ENCODE measurements around the gene KNDC1. TPM values are rescaled to one million over a fixed set of nuclear protein-coding genes. Genes with fewer than 3 reads are reported as not detected.
"Not testable (repeated sequence)": the region's sequence is repeated elsewhere in the genome, so short reads cannot be mapped to it uniquely, and the experiment has no call there.

Gene KNDC1
- total RNA-seq, 1 donor from 2014 or later = not detected

DNA sequence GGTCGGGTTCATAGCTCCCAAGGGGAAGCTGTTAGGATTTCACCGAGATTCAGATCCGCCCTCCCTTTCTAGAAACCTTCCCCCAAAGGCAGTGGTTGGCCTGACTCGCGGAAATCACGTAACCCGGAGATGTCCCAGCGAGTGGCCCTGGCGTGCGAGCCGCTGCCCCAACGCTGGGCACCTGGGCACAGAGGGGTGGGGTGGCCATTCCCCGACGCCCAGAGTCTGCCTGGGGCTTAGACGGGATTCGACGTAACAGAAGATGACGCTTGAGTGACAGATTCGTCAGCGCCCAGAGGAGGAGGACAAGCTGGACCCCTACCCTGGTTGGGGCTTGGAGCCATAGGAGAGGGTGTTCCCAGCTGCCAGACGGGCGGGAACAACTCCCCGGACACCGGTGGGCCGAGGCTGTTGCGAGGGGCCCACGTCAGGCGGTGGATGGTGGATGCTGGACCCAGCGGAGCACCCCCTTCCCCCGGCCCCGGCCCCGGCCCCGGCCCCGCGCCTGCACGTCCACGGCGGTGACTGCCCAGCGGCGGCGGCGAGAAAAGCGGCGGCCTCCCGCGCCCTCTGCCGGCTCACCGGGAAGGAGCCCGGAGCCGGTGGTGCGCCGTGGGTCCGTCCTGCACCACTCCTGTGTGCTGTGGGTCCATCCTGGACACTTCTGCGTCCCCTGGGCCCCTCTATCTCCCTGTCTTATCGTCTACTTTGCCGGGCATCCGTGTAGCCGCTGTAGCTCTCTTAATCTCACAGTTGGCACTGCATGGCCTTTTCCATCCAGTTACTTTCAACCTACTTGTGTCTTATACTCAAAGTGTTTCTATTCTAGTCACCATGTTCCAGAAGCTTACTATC is 35.4 kb upstream of the KNDC1 start:
- DNase-seq (ENCODE audit: low read depth) = no peak

DNA sequence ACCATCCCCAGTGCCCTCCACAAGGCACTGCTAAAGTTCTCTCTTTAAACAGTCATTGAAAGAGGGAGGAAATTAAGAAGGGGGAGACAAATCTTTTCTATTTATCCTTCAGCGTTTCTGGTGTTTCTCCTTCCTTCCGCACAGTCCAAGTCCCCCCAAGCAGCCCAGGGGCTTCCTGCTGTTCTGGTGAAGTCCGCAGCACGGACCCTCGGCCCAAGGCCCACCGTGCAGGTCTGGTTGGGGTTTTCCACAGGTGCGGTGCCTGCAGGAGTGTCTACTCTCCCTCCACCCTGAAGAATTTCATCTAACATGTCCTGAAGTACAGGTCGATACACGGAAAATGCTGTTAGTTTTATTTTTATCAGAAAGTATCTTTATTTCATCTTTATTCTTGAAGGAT is 34.1 kb upstream of the KNDC1 start:
- no peak for DNase-seq (ENCODE audit: low read depth)

DNA sequence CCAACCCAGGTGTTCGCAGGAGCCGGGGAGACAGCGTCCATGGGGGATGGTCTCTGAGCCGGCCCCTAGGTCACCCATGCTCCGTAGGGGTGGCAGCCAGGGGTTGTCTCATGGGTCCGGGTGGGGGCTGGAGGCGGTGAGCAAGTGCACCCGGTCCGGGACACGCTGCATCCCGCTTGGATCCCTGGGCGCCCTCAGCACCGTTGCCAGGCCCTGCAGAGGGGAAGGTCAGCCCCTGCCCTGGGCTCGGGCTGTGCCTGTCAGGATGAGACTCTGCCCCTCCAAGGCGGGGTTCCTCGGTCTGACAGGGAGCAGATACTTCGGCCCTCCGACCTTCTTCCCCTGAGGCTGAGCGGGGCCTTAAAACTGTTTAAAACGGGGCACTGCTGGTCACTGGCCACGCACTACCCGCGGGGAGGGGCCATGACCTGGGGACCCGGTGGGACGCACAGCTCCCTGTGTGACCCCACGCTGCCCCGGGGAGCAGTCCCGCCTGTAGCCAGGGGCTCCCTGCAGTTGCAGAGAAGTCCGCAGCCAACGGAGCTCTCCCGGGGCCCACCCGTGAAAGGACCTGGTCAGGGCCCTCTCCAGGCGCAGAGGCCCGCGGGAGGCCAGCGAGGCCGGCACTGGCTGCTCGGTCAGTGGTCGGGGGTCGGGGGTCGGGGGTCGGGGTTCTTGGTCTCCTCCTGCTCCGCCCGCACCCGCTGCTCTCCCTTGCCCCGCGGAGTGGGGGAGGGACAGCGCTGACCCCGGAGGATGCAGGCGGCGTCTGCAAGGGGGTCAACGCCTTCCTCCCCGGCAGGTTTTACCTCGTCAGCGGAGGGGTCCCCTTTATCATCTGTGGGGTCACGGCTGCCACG is 33.4 kb upstream of the KNDC1 start:
- DNase-seq (ENCODE audit: low read depth) = no peak

DNA sequence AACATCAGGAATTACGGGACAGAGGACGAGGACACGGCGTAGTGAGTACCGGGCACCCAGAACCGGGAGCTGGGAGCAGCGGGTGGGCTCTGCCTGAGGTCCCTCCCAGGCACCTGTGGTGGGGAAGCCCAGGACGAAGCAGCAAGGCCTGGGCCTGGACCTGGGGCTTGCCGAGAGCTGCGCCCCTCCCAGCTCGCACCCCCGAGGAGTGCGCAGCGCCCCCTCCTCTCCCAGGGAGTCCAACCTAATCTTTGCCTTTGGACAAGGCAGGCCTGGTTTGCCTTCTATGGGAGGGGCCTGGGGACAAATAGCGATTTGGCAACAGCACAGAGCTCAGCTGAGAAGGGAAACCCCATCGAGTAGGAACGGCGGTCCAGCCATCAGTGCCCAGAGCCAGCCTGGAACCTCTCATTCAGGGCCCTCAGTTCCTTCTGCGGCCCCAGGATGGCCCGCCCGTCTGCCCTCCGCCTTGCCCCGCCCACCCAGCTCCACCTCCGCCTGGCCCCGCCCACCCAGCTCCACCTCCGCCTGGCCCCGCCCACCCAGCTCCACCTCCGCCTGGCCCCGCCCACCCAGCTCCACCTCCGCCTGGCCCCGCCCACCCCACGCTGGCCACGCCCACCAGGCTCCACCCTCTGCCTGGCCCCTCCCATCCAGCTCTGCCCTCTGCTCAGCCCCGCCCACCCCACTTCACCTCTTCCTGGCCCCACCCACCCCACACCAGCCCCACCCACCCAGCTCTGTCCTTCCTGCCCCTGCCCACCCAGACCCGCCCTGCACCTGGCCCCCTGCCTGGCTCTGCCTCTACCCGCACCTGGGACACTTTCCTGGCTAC is 32.5 kb upstream of the KNDC1 start:
- no peak for DNase-seq (ENCODE audit: low read depth)

DNA sequence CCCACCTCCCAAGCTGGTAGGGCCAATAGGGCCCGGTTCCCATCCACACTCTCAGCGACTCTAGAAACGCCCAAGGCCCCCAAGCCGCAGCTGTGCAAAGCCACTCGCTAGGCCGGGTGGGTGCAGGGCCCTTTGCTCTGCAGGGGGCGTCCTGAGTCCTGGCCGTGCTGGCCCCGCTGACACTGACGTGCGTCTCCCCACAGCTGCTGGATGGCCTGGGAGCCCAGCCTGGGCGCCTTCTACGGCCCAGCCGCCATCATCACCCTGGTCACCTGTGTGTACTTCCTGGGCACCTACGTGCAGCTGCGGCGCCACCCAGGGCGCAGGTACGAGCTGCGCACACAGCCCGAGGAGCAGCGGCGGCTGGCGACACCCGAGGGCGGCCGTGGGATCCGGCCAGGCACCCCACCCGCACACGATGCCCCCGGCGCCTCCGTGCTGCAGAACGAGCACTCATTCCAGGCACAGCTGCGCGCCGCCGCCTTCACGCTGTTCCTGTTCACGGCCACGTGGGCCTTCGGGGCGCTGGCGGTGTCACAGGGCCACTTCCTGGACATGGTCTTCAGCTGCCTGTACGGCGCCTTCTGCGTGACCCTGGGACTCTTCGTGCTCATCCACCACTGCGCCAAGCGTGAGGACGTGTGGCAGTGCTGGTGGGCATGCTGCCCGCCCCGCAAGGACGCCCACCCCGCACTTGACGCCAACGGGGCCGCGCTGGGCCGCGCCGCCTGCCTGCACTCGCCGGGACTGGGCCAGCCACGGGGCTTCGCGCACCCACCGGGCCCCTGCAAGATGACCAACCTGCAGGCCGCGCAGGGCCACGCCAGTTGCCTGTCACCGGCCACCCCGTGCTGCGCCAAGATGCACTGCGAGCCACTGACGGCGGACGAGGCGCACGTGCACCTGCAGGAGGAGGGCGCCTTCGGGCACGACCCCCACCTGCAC is 31.6 kb upstream of the KNDC1 start:
- no peak for DNase-seq (ENCODE audit: low read depth)

DNA sequence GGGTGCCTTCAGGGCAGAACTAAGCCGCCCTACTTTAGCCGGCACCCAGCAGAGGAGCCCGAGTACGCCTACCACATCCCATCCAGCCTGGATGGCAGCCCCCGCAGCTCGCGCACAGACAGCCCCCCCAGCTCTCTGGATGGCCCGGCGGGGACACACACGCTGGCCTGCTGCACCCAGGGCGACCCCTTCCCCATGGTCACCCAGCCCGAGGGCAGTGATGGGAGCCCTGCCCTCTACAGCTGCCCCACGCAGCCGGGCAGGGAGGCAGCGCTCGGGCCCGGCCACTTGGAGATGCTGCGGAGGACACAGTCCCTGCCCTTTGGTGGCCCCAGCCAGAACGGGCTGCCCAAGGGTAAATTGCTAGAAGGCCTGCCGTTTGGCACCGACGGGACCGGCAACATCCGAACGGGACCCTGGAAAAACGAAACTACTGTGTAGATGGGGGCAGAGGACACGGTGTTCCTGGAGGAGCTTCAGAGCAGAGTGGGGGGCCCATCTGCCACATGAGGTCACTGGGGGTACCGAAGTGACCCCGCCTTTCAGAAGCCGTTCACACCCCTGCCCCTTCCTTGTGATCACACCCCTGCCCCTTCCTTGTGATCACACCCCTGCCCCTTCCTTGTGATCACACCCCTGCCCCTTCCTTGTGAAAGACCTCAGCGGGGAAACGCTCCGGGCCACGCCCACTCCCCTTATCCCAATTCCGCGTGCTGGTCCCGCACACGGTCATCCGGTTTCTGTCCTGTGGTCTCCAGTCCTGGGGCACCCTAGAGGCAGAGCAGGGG is 30.8 kb upstream of the KNDC1 start:
- DNase-seq (ENCODE audit: low read depth) = no peak

DNA sequence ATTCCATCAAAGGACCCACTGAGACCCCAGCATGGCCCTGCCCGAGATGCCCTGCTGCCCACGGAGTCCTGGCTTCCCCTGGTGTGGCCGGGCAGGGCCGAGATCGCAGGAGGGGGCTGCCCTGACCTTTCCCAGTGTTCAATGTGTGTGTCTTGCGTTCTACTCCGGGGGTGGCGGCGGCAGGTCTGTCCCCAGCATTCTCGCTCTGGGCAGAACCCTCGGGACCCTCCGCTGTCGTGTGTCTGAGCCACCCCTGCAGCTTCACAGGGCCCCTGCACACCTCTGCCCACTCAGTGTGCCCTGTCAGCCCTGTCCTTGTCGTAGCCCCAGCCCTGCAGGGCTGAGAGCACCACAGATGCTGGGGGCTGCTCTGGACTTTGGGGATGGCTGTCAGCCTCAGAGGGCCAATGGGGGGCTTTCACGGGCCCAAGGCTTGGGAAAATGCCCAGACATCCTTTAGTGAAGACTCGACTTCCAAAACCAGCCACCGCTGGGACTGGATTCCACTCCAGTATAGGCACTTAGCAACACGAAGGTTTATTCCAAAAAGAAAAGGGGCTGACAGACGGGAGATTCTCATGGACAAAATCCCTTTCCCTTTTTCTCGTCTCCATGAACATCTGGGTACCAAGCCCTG is 30.0 kb upstream of the KNDC1 start:
- DNase-seq (ENCODE audit: low read depth) = no peak

GRCh38 chr10:133130602-133131001 is 29.4 kb upstream of the KNDC1 start:
- no peak for DNase-seq (ENCODE audit: low read depth)

- DNase-seq (ENCODE audit: low read depth) = no peak
These were observed 29.0 kb upstream of the KNDC1 start for GRCh38 chr10:133131053-133131452.

- no peak for DNase-seq (ENCODE audit: low read depth)
These were observed 28.1 kb upstream of the KNDC1 start for GRCh38 chr10:133131734-133132472.

- DNase-seq (ENCODE audit: low read depth) = no peak
These were observed 27.3 kb upstream of the KNDC1 start for GRCh38 chr10:133132473-133133291.

DNA sequence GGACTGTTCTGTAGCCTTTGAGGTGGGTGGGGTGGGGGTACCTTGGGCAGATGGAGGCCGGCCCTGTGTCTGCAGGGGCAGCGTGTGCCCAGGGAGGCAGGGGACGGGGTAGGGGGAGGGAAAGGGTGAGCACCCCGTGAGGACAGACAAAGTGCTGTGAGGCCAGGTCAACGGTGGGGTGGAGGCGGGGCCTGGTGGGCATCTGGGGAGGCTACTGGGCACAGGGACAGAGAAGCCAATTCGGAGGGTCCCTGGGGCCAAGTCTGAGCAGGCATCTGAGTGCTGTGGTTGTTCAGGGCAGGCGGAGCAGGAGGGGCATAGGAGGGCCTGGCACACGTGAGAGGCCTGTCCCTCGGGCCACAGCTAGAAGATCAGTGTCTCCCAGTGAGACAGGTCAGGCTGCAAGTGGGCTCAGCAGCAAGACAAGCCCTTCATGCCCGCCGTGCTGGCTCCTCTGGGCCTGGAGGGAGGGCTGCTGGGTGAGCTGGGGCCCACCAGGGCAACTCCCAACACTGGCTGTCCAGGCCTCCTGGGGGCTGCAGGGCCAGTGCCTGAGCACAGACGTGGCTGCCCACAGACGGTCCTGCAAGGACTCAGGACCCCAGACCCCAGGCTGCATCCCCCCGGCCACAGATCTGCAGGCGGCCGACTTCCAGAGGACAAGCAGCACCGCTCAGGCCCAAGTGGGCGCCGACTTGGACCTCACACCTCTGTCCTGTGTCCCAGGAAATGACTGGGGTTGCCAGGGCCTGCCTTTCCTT is 26.4 kb upstream of the KNDC1 start:
- DNase-seq (ENCODE audit: low read depth) = no peak

DNA sequence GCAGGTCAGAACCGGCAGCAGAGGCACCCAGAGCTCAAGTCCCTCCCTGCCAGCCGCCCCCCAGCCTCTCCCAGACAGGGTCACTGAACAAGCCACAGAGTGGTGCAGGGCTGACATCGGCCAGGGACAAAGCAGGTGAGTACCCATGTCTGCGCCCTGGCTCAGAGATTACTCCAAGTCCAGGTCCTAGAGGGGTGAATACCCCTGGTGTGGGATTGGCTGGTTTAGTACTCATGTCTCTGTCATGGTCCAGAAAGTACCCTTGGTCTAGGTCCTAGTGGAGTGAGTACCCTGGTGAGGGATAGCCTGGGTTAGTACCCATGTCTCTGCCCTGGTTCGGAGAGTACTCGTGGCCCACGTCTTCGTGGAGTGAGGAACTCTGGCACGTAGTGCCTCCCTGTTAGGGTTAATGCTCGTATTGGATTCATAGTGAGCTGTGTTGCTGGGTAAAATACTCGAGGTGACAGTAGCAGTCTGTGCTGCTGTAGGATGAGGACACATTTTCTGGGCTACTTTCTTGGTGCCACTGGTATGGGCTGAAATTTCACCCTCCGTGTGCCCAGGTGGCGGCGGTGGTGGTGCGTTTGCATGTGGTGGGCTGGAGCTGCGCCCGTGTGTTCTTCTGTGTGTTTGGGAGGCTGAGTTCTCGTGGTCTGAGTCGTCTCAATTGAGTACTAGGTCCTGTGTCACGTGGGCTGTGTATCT is 25.5 kb upstream of the KNDC1 start:
- no peak for DNase-seq (ENCODE audit: low read depth)

- DNase-seq (ENCODE audit: low read depth) = no peak
These were observed 24.9 kb upstream of the KNDC1 start for GRCh38 chr10:133135116-133135465.

DNA sequence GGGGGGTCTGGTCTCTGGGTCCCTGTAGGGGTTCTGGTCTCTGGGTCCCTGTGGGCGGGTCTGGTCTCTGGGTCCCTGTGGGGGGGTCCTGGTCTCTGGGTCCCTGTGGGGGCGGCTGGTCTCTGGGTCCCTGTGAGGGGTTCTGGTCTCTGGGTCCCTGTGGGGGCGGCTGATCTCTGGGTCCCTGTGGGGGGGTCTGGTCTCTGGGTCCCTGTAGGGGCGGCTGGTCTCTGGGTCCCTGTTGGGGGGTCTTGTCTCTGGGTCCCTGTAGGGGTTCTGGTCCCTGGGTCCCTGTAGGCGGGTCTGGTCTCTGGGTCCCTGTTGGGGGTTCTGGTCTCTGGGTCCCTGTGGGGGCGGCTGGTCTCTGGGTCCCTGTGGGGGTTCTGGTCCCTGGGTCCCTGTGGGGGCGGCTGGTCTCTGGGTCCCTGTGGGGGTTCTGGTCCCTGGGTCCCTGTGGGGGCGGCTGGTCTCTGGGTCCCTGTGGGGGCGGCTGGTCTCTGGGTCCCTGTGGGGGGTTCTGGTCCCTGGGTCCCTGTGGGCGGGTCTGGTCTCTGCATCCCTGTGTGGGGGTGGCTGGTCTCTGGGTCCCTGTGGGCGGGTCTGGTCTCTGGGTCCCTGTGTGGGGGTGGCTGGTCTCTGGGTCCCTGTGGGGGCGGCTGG is 22.4 kb upstream of the KNDC1 start:
- DNase-seq (ENCODE audit: low read depth) = not testable (repeated sequence)
